Islet precursor cell (in vitro differentiated cells): ENCODE measurements around the gene CPEB1.
"Not testable (repeated sequence)": the region's sequence is repeated elsewhere in the genome, so short reads cannot be mapped to it uniquely, and the experiment has no call there.

Experiments used
- DNase-seq: peaks from one replicate; pipeline ENCODE4 v3.0.0-alpha.2; 2018

Gene CPEB1

GRCh38 chr15:82504074-82504473 lies 143.1 kb downstream of the CPEB1 start:
- DNase-seq, result not testable (repeated sequence)

- not testable (repeated sequence) for DNase-seq
These were observed 144.3 kb downstream of the CPEB1 start for GRCh38 chr15:82502700-82503339.

GRCh38 chr15:82500772-82501171 lies 146.4 kb downstream of the CPEB1 start:
- not testable (repeated sequence) for DNase-seq

GRCh38 chr15:82497978-82498377 lies 149.2 kb downstream of the CPEB1 start:
- DNase-seq, result not testable (repeated sequence)
